Testis (tissue), 2 donors: ENCODE data around the gene PLCB1.

ENCODE experiments used
- POLR2A ChIP-seq: fragments of 450-650 bp; IDR thresholded peaks from one replicate; pipeline ENCODE4 v1.6.1; 2017; ENCODE audit warnings: antibody characterized with exemption, mild to moderate bottlenecking, moderate library complexity
- TF ChIP-seq, protein P1 (sequence below), 3 experiments: fragments of 450-650 bp in 2 of 3; fragments of 200-600 bp in 1 of 3; sonication (generic) in 1 of 3; IDR thresholded peaks; one replicate each; pipeline ENCODE4 v1.5.1; 2016 to 2019; ENCODE audit warnings: antibody characterized with exemption in 3 of 3, mild to moderate bottlenecking in 2 of 3, moderate library complexity in 1 of 3

DNA sequence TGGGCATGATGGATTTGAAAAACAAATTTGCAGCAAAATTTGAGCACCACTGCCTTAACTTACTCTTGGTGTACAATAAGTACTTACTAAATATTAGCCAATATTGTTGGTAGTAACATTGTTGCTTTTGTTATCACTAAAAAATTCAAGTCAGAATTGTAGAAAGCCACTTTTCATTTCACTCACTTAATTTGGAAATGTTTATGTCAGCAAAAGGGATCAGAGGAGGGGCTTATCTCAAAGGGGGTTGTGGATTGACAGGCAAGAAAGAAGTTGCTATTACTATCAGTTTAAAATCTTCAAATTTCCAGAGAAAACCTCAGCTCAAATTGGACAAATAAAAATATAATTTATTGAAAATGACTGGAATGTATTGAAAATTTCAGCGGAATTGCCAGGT is 241.5 kb downstream of the PLCB1 start:
- TF ChIP-seq, protein P1, sequence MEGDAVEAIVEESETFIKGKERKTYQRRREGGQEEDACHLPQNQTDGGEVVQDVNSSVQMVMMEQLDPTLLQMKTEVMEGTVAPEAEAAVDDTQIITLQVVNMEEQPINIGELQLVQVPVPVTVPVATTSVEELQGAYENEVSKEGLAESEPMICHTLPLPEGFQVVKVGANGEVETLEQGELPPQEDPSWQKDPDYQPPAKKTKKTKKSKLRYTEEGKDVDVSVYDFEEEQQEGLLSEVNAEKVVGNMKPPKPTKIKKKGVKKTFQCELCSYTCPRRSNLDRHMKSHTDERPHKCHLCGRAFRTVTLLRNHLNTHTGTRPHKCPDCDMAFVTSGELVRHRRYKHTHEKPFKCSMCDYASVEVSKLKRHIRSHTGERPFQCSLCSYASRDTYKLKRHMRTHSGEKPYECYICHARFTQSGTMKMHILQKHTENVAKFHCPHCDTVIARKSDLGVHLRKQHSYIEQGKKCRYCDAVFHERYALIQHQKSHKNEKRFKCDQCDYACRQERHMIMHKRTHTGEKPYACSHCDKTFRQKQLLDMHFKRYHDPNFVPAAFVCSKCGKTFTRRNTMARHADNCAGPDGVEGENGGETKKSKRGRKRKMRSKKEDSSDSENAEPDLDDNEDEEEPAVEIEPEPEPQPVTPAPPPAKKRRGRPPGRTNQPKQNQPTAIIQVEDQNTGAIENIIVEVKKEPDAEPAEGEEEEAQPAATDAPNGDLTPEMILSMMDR (IDR thresholded peaks at IDR 0.05), result no peak
- no peak for TF ChIP-seq POLR2A
